Activated B cell treated with CpG ODN at 0.5 μM for 24 hours (primary cell): ENCODE measurements around the gene USPL1. TPM values are rescaled to one million over a fixed set of nuclear protein-coding genes. Genes with fewer than 3 reads are reported as not detected.

Experiments used
- ATAC-seq: fragments of 200-7000 bp; cut with Tn5 transposase; one replicate; pipeline ENCODE4 v1.10.0; 2021; ENCODE audit warnings: low read depth, mild to moderate bottlenecking, moderate library complexity
- CTCF ChIA-PET: fragments of 350-600 bp; sonication (Branson Sonifier 250); formaldehyde crosslinking; loops from one replicate; lab custom pipeline; 2021; ENCODE audit warnings: antibody characterized with exemption; lab: Charles Lee
- POLR2A ChIA-PET: fragments of 350-600 bp; sonication (Branson Sonifier 250); formaldehyde crosslinking; loops from one replicate; lab custom pipeline; 2021; ENCODE audit warnings: antibody characterized with exemption; lab: Charles Lee
- DNase-seq: peaks from one replicate; pipeline ENCODE4 v3.0.0; 2022
- H3K27ac Mint-ChIP-seq: one replicate; pipeline ENCODE4 v1.8.0; 2020; ENCODE audit warnings: mixed read lengths
- H3K27me3 Mint-ChIP-seq: one replicate; pipeline ENCODE4 v1.8.0; 2021; ENCODE audit warnings: mixed read lengths
- H3K36me3 Mint-ChIP-seq: one replicate; pipeline ENCODE4 v1.8.0; 2021; ENCODE audit warnings: low read depth, mixed read lengths
- H3K4me1 Mint-ChIP-seq: one replicate; pipeline ENCODE4 v1.8.0; 2021; ENCODE audit warnings: mixed read lengths
- H3K4me3 Mint-ChIP-seq: one replicate; pipeline ENCODE4 v1.8.0; 2020; ENCODE audit warnings: mild to moderate bottlenecking, mixed read lengths
- H3K9me3 Mint-ChIP-seq: one replicate; pipeline ENCODE4 v1.8.0; 2020; ENCODE audit warnings: mixed read lengths
- CTCF ChIP-seq: fragments of 200-600 bp; IDR thresholded peaks from one replicate; pipeline ENCODE4 v1.8.0; 2022; ENCODE audit warnings: antibody characterized with exemption, mild to moderate bottlenecking
- intact Hi-C: fragments of 100-400 bp; cut with micrococcal nuclease; formaldehyde crosslinking; loops from one replicate; pipeline ENCODE4 v1.15.1; 2024
- total RNA-seq: library from RNA; stranded (reverse); gene quantifications from 2 replicates; pipeline ENCODE4 v1.2.3, GENCODE V29; 2022

USPL1 gene
- total RNA-seq, 1 donor from 2014 or later, result 33.6 TPM

- Mint-ChIP-seq H3K4me1 (peaks cover 9% of the 10 kb centered on the region), H3K36me3 (no peaks in the 10 kb centered on the region), H3K27me3 (no peaks in the 10 kb centered on the region), H3K9me3 (peaks cover 2% of the 10 kb centered on the region), H3K27ac (no peak overlapping the region), H3K4me3 (no peak overlapping the region)
- POLR2A ChIA-PET, result no interaction called here
- DNase-seq (no peak), ATAC-seq (no peak)
- intact Hi-C loops, result no loop called here
- no peak for TF ChIP-seq CTCF
- CTCF ChIA-PET, result interaction anchor here (1.0 kb wide), 1 partner anchor 137 kb away, joined by 3 read pairs; no protein-coding TSS in a partner anchor
Observed at GRCh38 chr13:30666113-30666512, 48.4 kb downstream of the USPL1 start.

GRCh38 chr13:30667014-30667413 lies 49.3 kb downstream of the USPL1 start:
- intact Hi-C loops, result no loop called here
- no peak for TF ChIP-seq CTCF
- Mint-ChIP-seq H3K36me3 (no peaks in the 10 kb centered on the region), H3K4me3 (no peak overlapping the region), H3K4me1 (peaks cover 12% of the 10 kb centered on the region), H3K9me3 (peaks cover 2% of the 10 kb centered on the region), H3K27ac (no peak overlapping the region), H3K27me3 (no peaks in the 10 kb centered on the region)
- ATAC-seq (no peak), DNase-seq (no peak)
- ChIA-PET POLR2A (no interaction called here), CTCF (no interaction called here)

- POLR2A ChIA-PET, result interaction anchor here (0.8 to 1.0 kb wide), 2 partner anchors 51 to 239 kb away, joined by 3 read pairs; partner anchors contain the start of gene USPL1
- ATAC-seq, result no peak
- peaks cover 16% of the 10 kb centered on the region for H3K4me1 Mint-ChIP-seq
- H3K4me3 Mint-ChIP-seq, result no peak overlapping the region
- no peak overlapping the region for H3K27ac Mint-ChIP-seq
- TF ChIP-seq CTCF, result no peak
- intact Hi-C loops, result no loop called here
- DNase-seq, result no peak
- no peaks in the 10 kb centered on the region for H3K27me3 Mint-ChIP-seq
- H3K36me3 Mint-ChIP-seq, result no peaks in the 10 kb centered on the region
- CTCF ChIA-PET, result no interaction called here
- H3K9me3 Mint-ChIP-seq, result no peaks in the 10 kb centered on the region
Observed at GRCh38 chr13:30668312-30668711, 50.6 kb downstream of the USPL1 start.

- H3K36me3 Mint-ChIP-seq, result peaks cover 3% of the 10 kb centered on the region
- POLR2A ChIA-PET, result interaction anchor here (0.5 to 2.7 kb wide), 2 partner anchors 54 to 64 kb away, joined by 3 to 10 read pairs; partner anchors contain the start of genes ALOX5AP and USPL1
- CTCF ChIA-PET, result no interaction called here
Observed at GRCh38 chr13:30671271-30671815, 53.6 kb downstream of the USPL1 start.

More at GRCh38 chr13:30671271-30671815, 53.6 kb downstream of the USPL1 start:
- H3K9me3 Mint-ChIP-seq, result no peaks in the 10 kb centered on the region
- ATAC-seq (no peak), DNase-seq (no peak)
- H3K4me1 Mint-ChIP-seq, result peaks cover 35% of the 10 kb centered on the region
- no peaks in the 10 kb centered on the region for H3K27me3 Mint-ChIP-seq
- H3K4me3 Mint-ChIP-seq, result no peak overlapping the region
- intact Hi-C loops, result no loop called here
- H3K27ac Mint-ChIP-seq, result no peak overlapping the region
- TF ChIP-seq CTCF, result no peak
